ENCODE measurements around the gene NAB2.

Gene NAB2

DNA sequence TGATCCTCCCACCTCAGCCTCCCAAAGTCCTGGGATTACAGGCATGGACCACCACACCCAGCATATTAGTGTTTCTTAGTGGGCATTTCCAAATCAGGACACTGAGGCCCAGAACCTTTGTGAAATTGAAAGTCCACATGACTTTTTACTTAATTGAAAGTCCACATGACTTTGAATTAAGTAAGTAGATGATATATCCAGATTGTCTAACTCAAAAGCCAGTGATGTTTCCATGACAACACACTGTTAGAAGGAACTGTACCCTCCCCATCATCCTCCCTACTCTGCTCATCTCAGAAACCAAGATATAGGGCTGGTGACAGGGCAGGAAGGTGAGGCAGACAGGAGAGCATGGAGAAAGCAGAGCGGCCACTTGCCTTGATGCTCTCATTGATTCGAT is 46.2 kb upstream of the NAB2 start:
- ATAC-seq = no peak
- TF ChIP-seq ZC3H10 (CRISPR knock-in tag; IDR thresholded peaks at IDR 0.05) = no peak
- no peak for TF ChIP-seq TOX (CRISPR knock-in tag; IDR thresholded peaks at IDR 0.05; ENCODE audit: borderline replicate concordance)
- no peak for TF ChIP-seq ISL1 (CRISPR knock-in tag; IDR thresholded peaks at IDR 0.05)
- TF ChIP-seq ZFP30 (CRISPR knock-in tag; IDR thresholded peaks at IDR 0.05) = no peak
- TF ChIP-seq TCF4 (CRISPR knock-in tag; IDR thresholded peaks at IDR 0.05; ENCODE audit: borderline replicate concordance) = no peak

DNA sequence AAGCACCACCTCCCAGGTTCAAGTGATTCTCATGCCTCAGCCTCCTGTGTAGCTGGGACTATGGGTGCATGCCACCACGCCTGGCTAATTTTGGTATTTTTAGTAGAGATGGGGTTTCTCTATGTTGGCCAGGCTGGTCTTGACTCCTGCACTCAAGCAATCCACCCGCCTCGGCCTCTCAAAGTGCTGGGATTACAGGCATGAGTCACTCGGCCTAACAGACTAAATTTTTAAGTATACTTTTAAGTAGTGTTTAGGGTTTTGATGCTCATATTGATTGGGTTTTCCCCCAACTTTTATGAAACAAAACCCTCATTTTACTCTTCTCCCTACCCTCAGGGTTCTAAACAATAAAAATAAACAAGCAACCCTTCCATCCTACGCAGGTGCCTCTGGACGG is 44.4 kb upstream of the NAB2 start:
- no peak for TF ChIP-seq OSR1 (CRISPR knock-in tag; IDR thresholded peaks at IDR 0.05)
- ATAC-seq = no peak

DNA sequence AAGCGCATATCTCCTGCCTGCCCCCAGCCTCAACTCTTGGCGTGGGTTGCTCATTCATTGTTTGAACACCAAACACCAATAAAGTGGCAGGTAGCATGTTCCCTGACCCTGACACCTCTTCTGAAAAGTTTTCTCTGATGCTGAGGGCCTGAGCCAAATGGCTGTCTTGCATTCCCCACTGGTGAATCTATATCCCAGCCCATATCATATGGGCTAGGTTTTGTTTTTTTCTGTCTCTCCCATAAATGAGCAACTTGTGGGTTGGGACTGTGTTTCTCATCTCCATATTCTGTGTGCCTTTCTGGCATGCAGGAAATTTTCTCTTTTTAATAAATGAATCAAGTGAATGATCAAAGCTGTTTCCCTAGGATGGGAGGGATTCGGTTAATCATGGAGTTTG is 44.0 kb upstream of the NAB2 start:
- TF ChIP-seq ZFP30 (CRISPR knock-in tag; IDR thresholded peaks at IDR 0.05) = no peak
- ATAC-seq = no peak

DNA sequence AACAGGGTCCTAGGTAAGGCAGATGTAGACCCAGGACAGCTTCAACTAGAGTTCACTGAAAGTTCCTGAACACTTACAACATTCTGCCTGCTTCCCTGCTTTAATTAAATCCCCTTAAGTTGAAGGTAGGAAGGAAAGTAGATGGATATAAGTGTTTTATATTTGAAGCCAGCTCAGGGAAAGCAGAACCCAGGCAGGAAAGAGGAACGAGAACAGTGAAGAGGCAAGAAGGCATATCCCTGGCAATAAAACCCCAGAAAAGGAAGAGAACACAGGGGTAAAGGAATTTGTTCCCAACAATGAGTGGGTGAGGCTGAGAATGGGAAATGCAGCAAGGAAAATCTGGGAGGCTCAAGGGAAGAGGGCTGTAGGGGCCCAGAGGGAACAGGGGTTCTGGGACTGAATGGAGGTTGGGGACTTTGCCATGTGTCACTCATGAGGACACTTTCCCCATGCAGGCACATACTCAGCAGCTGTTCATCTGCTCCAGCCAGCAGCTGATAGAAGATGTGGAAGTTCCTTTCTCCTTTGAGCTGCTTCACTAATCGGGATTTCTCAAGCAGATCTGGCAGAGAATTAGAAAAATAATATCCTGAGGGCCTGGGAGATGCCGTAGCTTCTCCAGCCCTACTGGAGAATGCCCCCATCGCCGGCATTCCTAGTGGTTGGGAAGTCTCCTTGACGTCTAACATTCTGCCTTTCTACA is 42.7 kb upstream of the NAB2 start:
- TF ChIP-seq, protein P1, sequence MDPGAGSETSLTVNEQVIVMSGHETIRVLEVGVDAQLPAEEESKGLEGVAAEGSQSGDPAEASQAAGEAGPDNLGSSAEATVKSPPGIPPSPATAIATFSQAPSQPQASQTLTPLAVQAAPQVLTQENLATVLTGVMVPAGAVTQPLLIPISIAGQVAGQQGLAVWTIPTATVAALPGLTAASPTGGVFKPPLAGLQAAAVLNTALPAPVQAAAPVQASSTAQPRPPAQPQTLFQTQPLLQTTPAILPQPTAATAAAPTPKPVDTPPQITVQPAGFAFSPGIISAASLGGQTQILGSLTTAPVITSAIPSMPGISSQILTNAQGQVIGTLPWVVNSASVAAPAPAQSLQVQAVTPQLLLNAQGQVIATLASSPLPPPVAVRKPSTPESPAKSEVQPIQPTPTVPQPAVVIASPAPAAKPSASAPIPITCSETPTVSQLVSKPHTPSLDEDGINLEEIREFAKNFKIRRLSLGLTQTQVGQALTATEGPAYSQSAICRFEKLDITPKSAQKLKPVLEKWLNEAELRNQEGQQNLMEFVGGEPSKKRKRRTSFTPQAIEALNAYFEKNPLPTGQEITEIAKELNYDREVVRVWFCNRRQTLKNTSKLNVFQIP (CRISPR knock-in tag; IDR thresholded peaks at IDR 0.05; ENCODE audit: borderline replicate concordance, low read depth) = no peak
- no peak for TF ChIP-seq GLIS3 (CRISPR knock-in tag; IDR thresholded peaks at IDR 0.05)
- TF ChIP-seq, protein P2, sequence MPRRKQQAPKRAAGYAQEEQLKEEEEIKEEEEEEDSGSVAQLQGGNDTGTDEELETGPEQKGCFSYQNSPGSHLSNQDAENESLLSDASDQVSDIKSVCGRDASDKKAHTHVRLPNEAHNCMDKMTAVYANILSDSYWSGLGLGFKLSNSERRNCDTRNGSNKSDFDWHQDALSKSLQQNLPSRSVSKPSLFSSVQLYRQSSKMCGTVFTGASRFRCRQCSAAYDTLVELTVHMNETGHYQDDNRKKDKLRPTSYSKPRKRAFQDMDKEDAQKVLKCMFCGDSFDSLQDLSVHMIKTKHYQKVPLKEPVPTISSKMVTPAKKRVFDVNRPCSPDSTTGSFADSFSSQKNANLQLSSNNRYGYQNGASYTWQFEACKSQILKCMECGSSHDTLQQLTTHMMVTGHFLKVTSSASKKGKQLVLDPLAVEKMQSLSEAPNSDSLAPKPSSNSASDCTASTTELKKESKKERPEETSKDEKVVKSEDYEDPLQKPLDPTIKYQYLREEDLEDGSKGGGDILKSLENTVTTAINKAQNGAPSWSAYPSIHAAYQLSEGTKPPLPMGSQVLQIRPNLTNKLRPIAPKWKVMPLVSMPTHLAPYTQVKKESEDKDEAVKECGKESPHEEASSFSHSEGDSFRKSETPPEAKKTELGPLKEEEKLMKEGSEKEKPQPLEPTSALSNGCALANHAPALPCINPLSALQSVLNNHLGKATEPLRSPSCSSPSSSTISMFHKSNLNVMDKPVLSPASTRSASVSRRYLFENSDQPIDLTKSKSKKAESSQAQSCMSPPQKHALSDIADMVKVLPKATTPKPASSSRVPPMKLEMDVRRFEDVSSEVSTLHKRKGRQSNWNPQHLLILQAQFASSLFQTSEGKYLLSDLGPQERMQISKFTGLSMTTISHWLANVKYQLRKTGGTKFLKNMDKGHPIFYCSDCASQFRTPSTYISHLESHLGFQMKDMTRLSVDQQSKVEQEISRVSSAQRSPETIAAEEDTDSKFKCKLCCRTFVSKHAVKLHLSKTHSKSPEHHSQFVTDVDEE (CRISPR knock-in tag; IDR thresholded peaks at IDR 0.05) = no peak
- TF ChIP-seq ISL1 (CRISPR knock-in tag; IDR thresholded peaks at IDR 0.05) = no peak
- no peak for TF ChIP-seq ESRRG (CRISPR knock-in tag; IDR thresholded peaks at IDR 0.05)
- no peak for TF ChIP-seq TCF4 (CRISPR knock-in tag; IDR thresholded peaks at IDR 0.05; ENCODE audit: borderline replicate concordance)
- TF ChIP-seq CSDC2 (CRISPR knock-in tag; IDR thresholded peaks at IDR 0.05) = no peak
- TF ChIP-seq ZNF70 (CRISPR knock-in tag; IDR thresholded peaks at IDR 0.05) = no peak
- no peak for TF ChIP-seq BACH2 (CRISPR knock-in tag; IDR thresholded peaks at IDR 0.05; ENCODE audit: borderline replicate concordance)
- TF ChIP-seq, protein P3, sequence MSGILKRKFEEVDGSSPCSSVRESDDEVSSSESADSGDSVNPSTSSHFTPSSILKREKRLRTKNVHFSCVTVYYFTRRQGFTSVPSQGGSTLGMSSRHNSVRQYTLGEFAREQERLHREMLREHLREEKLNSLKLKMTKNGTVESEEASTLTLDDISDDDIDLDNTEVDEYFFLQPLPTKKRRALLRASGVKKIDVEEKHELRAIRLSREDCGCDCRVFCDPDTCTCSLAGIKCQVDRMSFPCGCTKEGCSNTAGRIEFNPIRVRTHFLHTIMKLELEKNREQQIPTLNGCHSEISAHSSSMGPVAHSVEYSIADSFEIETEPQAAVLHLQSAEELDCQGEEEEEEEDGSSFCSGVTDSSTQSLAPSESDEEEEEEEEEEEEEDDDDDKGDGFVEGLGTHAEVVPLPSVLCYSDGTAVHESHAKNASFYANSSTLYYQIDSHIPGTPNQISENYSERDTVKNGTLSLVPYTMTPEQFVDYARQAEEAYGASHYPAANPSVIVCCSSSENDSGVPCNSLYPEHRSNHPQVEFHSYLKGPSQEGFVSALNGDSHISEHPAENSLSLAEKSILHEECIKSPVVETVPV (CRISPR knock-in tag; IDR thresholded peaks at IDR 0.05) = no peak

DNA sequence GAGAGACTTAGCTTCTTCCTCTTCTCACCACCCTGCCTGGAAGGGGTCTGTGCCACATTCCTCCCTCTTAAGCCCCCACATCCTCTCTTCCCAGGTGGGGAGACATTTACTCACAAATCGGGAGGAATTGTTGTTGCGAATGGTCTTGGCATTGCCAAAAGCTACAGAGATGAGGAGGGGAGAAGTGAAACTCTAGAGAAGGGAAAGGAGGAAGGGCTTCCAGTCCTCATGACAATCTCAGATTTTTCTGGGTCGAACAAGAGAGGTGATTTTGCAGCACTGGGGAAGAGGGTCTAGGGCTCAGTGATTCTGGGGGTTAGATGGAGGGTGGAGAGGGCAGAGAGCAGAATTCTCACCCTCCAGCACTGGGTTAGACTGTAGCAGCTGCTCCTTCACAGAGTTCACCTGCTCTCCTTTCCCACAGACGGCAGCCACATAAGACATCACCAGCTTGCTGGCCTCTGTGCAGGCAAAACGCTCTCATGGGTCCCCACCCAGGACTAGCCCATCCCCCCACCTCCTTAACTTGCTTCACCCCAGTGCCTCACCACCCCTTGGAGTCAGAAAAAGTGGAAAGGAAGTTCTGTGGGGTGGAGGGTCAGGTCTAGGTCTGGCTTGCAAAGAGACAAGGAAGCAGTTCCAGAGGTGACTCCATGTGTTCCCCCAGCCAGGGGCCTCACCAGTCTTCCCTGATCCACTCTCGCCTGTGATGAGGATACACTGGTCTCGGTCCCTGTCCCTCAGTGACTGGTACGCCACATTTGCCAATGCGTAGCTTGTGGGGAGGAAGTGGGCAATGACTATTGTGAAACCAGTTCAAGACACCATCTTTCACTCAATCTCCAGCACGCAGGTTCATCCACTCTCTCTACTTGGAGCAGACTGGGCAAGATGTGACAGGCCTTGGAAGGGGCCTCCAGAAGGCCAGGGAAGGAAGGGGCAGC is 41.7 kb upstream of the NAB2 start:
- no peak for ATAC-seq

More for the DNA sequence above, 42.7 kb upstream of the NAB2 start:
- ATAC-seq = no peak

More for the DNA sequence above, 41.7 kb upstream of the NAB2 start:
- TF ChIP-seq BACH2 (CRISPR knock-in tag; IDR thresholded peaks at IDR 0.05; ENCODE audit: borderline replicate concordance) (no peak), CSDC2 (CRISPR knock-in tag; IDR thresholded peaks at IDR 0.05) (no peak), ESRRG (CRISPR knock-in tag; IDR thresholded peaks at IDR 0.05) (no peak), ZFP30 (CRISPR knock-in tag; IDR thresholded peaks at IDR 0.05) (no peak), ZFP3 (CRISPR knock-in tag; IDR thresholded peaks at IDR 0.05) (no peak), ISL1 (CRISPR knock-in tag; IDR thresholded peaks at IDR 0.05) (no peak), ZNF70 (CRISPR knock-in tag; IDR thresholded peaks at IDR 0.05) (no peak)
- TF ChIP-seq, protein P4, sequence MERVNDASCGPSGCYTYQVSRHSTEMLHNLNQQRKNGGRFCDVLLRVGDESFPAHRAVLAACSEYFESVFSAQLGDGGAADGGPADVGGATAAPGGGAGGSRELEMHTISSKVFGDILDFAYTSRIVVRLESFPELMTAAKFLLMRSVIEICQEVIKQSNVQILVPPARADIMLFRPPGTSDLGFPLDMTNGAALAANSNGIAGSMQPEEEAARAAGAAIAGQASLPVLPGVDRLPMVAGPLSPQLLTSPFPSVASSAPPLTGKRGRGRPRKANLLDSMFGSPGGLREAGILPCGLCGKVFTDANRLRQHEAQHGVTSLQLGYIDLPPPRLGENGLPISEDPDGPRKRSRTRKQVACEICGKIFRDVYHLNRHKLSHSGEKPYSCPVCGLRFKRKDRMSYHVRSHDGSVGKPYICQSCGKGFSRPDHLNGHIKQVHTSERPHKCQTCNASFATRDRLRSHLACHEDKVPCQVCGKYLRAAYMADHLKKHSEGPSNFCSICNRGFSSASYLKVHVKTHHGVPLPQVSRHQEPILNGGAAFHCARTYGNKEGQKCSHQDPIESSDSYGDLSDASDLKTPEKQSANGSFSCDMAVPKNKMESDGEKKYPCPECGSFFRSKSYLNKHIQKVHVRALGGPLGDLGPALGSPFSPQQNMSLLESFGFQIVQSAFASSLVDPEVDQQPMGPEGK (CRISPR knock-in tag; IDR thresholded peaks at IDR 0.05; ENCODE audit: borderline replicate concordance) = no peak
- TF ChIP-seq, protein P2 (CRISPR knock-in tag; IDR thresholded peaks at IDR 0.05) = no peak
- TF ChIP-seq, protein P5, sequence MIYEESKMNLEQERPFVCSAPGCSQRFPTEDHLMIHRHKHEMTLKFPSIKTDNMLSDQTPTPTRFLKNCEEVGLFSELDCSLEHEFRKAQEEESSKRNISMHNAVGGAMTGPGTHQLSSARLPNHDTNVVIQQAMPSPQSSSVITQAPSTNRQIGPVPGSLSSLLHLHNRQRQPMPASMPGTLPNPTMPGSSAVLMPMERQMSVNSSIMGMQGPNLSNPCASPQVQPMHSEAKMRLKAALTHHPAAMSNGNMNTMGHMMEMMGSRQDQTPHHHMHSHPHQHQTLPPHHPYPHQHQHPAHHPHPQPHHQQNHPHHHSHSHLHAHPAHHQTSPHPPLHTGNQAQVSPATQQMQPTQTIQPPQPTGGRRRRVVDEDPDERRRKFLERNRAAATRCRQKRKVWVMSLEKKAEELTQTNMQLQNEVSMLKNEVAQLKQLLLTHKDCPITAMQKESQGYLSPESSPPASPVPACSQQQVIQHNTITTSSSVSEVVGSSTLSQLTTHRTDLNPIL (CRISPR knock-in tag; IDR thresholded peaks at IDR 0.05; ENCODE audit: low read depth) = no peak

All from SK-N-SH treated with all-trans-retinoic acid at 6 μM for 48 hours (cell line).